Embryonic facial prominence (tissue), 1 donor: ENCODE measurements around the gene CNTNAP2.
"Not testable (repeated sequence)": the region's sequence is repeated elsewhere in the genome, so short reads cannot be mapped to it uniquely, and the experiment has no call there.

ENCODE experiments used
- DNase-seq: peaks from one replicate; pipeline ENCODE4 v3.0.0-alpha.2; 2016; ENCODE audit errors: extremely low spot score

CNTNAP2 gene

GRCh38 chr7:148299350-148300276 is 2183.0 kb downstream of the CNTNAP2 start:
- DNase-seq = no peak

GRCh38 chr7:148302436-148302835 is 2185.8 kb downstream of the CNTNAP2 start:
- DNase-seq = not testable (repeated sequence)

GRCh38 chr7:148303295-148304082 is 2186.9 kb downstream of the CNTNAP2 start:
- no peak for DNase-seq

- DNase-seq = no peak
Measured at GRCh38 chr7:148304083-148304335, 2187.4 kb downstream of the CNTNAP2 start.

GRCh38 chr7:148304456-148304855 is 2187.9 kb downstream of the CNTNAP2 start:
- no peak for DNase-seq

GRCh38 chr7:148306759-148307158 is 2190.2 kb downstream of the CNTNAP2 start:
- no peak for DNase-seq

GRCh38 chr7:148318102-148318811 is 2201.7 kb downstream of the CNTNAP2 start:
- DNase-seq = no peak

- no peak for DNase-seq
Measured at GRCh38 chr7:148318838-148319237, 2202.2 kb downstream of the CNTNAP2 start.

- no peak for DNase-seq
Measured at GRCh38 chr7:148319316-148319808, 2202.8 kb downstream of the CNTNAP2 start.

- DNase-seq = no peak
Measured at GRCh38 chr7:148325208-148325607, 2208.6 kb downstream of the CNTNAP2 start.

- DNase-seq = no peak
Measured at GRCh38 chr7:148327379-148327778, 2210.8 kb downstream of the CNTNAP2 start.

GRCh38 chr7:148328906-148329305 is 2212.3 kb downstream of the CNTNAP2 start:
- DNase-seq = no peak

GRCh38 chr7:148330124-148330818 is 2213.7 kb downstream of the CNTNAP2 start:
- no peak for DNase-seq

GRCh38 chr7:148330822-148331221 is 2214.2 kb downstream of the CNTNAP2 start:
- DNase-seq = no peak

- DNase-seq = not testable (repeated sequence)
Measured at GRCh38 chr7:148331456-148331855, 2214.9 kb downstream of the CNTNAP2 start.

- no peak for DNase-seq
Measured at GRCh38 chr7:148332191-148333186, 2215.9 kb downstream of the CNTNAP2 start.

- DNase-seq = no peak
Measured at GRCh38 chr7:148334441-148334956, 2217.9 kb downstream of the CNTNAP2 start.

- no peak for DNase-seq
Measured at GRCh38 chr7:148334959-148335577, 2218.5 kb downstream of the CNTNAP2 start.

GRCh38 chr7:148335790-148336189 is 2219.2 kb downstream of the CNTNAP2 start:
- DNase-seq = no peak

- no peak for DNase-seq
Measured at GRCh38 chr7:148336411-148336810, 2219.8 kb downstream of the CNTNAP2 start.
